Caco-2 (cell line): ENCODE measurements around the gene PPP2R5A. TPM values are rescaled to one million over a fixed set of nuclear protein-coding genes. Genes with fewer than 3 reads are reported as not detected.
A peak's percentile ranks its signal among the peaks of the same experiment; 100 is the strongest.

Source experiments
- BruUV-seq: library from RNA; stranded (reverse); fragments of 400-500 nt; replicated peaks from 2 replicates; lab custom pipeline; 2021; lab: Mats Ljungman, UMichigan
- CTCF ChIA-PET: fragments of 300-600 bp; sonication (Branson Sonifier 250); formaldehyde crosslinking; loops from one replicate; lab custom pipeline; 2022; ENCODE audit warnings: antibody characterized with exemption; lab: Charles Lee
- POLR2A ChIA-PET: fragments of 300-600 bp; sonication (Branson Sonifier 250); formaldehyde crosslinking; loops from one replicate; lab custom pipeline; 2022; ENCODE audit warnings: antibody characterized with exemption; lab: Charles Lee
- DNase-seq, 2 experiments: peaks; one replicate each; pipeline versions ENCODE4 v3.0.0 to v3.0.0-alpha.2; 2020 to 2022
- H3K27me3 ChIP-seq: replicated peaks from 2 replicates; pipeline ENCODE4 v1.6.0; 2011; ENCODE audit warnings: low read length; ENCODE audit not compliant: control insufficient read depth, insufficient read depth
- H3K36me3 ChIP-seq: 2 replicates; pipeline ENCODE4 v1.5.1; 2011; ENCODE audit warnings: low read length; ENCODE audit not compliant: control insufficient read depth, insufficient read depth
- H3K4me1 ChIP-seq: fragments of 250-450 bp; sonication (Bioruptor Pico); 2 replicates; pipeline ENCODE4 v1.5.1; 2020; ENCODE audit warnings: mild to moderate bottlenecking
- H3K4me3 ChIP-seq: 2 replicates; pipeline ENCODE4 v1.5.1; 2011; ENCODE audit warnings: low read depth, mild to moderate bottlenecking, control low read depth, low read length
- H3K9me3 ChIP-seq: fragments of 250-450 bp; sonication (Bioruptor Pico); 2 replicates; pipeline ENCODE4 v1.5.1; 2020; ENCODE audit warnings: mild to moderate bottlenecking, moderate library complexity
- H3K27ac Mint-ChIP-seq: one replicate; pipeline ENCODE4 v1.8.0; 2022; ENCODE audit warnings: mixed read lengths; ENCODE audit not compliant: unreplicated experiment
- H3K27me3 Mint-ChIP-seq: one replicate; pipeline ENCODE4 v1.8.0; 2022; ENCODE audit warnings: mixed read lengths; ENCODE audit not compliant: insufficient read depth, unreplicated experiment
- H3K36me3 Mint-ChIP-seq: one replicate; pipeline ENCODE4 v1.8.0; 2022; ENCODE audit warnings: mild to moderate bottlenecking, mixed read lengths; ENCODE audit not compliant: insufficient read depth, unreplicated experiment
- H3K4me1 Mint-ChIP-seq: one replicate; pipeline ENCODE4 v1.8.0; 2022; ENCODE audit warnings: low read depth, mixed read lengths; ENCODE audit not compliant: unreplicated experiment
- H3K4me3 Mint-ChIP-seq: one replicate; pipeline ENCODE4 v1.8.0; 2022; ENCODE audit warnings: mild to moderate bottlenecking, moderate library complexity, mixed read lengths; ENCODE audit not compliant: unreplicated experiment
- H3K9me3 Mint-ChIP-seq: one replicate; pipeline ENCODE4 v1.8.0; 2022; ENCODE audit warnings: mixed read lengths; ENCODE audit not compliant: unreplicated experiment
- CTCF ChIP-seq, 2 experiments: fragments of 200-600 bp in 1 of 2; IDR thresholded peaks; 1 replicate in 1 of 2; 2 replicates in 1 of 2; pipeline versions ENCODE4 v1.5.1 to v1.8.0; 2011 to 2022; ENCODE audit warnings: antibody characterized with exemption in 1 of 2, control low read depth in 1 of 2, inconsistent platforms in 1 of 2, low read depth in 1 of 2, low read length in 1 of 2, mild to moderate bottlenecking in 1 of 2, moderate library complexity in 1 of 2; ENCODE audit not compliant: insufficient read depth in 1 of 2, severe bottlenecking in 1 of 2, unreplicated experiment in 1 of 2
- intact Hi-C: fragments of 100-400 bp; cut with micrococcal nuclease; formaldehyde crosslinking; loops from one replicate; pipeline ENCODE4 v1.10.0; 2022; ENCODE audit not compliant: unreplicated experiment
- total RNA-seq: library from RNA; stranded (reverse); gene quantifications from 2 replicates; pipeline ENCODE4 v1.2.3, GENCODE V29; 2022

The PPP2R5A gene
- total RNA-seq, 1 experiment from 2014 or later, result 49.4 TPM

GRCh38 chr1:212288615-212289014, 3.4 kb downstream of the PPP2R5A start:
- Mint-ChIP-seq H3K9me3 (no peaks in the 10 kb centered on the region), H3K4me1 (peaks cover 21% of the 10 kb centered on the region), H3K36me3 (peaks cover 27% of the 10 kb centered on the region), H3K27me3 (no peaks in the 10 kb centered on the region), H3K27ac (no peak overlapping the region), H3K4me3 (peak overlapping the region; percentile 61)
- no peak for TF ChIP-seq CTCF (IDR thresholded peaks at IDR 0.05; ENCODE audit: insufficient read depth in 1 of 2, low read depth in 1 of 2, low read length in 1 of 2, severe bottlenecking in 1 of 2, unreplicated experiment in 1 of 2)
- CTCF ChIA-PET, result no interaction called here
- Histone ChIP-seq H3K4me3 (no peak overlapping the region), H3K36me3 (no peaks in the 10 kb centered on the region), H3K27me3 (no peaks in the 10 kb centered on the region), H3K9me3 (no peaks in the 10 kb centered on the region), H3K4me1 (peaks cover 29% of the 10 kb centered on the region)
- intact Hi-C loops, result loop anchor here (5.0 kb wide), 2 partner anchors 169 to 171 kb away; no protein-coding TSS in a partner anchor
- POLR2A ChIA-PET, result no interaction called here
- DNase-seq, result no peak
- no TSS peak for BruUV-seq

GRCh38 chr1:212289262-212290077, 4.3 kb downstream of the PPP2R5A start:
- no TSS peak for BruUV-seq
- Mint-ChIP-seq H3K4me3 (peak overlapping the region; percentile 61), H3K9me3 (no peaks in the 10 kb centered on the region), H3K36me3 (peaks cover 23% of the 10 kb centered on the region), H3K4me1 (peaks cover 20% of the 10 kb centered on the region), H3K27ac (no peak overlapping the region), H3K27me3 (no peaks in the 10 kb centered on the region)
- H3K4me1 ChIP-seq, result peaks cover 37% of the 10 kb centered on the region
- no peak overlapping the region for H3K4me3 ChIP-seq
- intact Hi-C loops, result loop anchor here (5.0 kb wide), 3 partner anchors 78 to 172 kb away; no protein-coding TSS in a partner anchor
- POLR2A ChIA-PET, result interaction anchor here (0.5 kb wide), 1 partner anchor 46 kb away, joined by 3 read pairs; no protein-coding TSS in a partner anchor
- H3K27me3 ChIP-seq, result no peaks in the 10 kb centered on the region
- DNase-seq, result no peak
- CTCF ChIA-PET, result interaction anchor here (2.4 kb wide), 1 partner anchor 218 kb away, joined by 22 read pairs; no protein-coding TSS in a partner anchor
- H3K9me3 ChIP-seq, result no peaks in the 10 kb centered on the region
- no peaks in the 10 kb centered on the region for H3K36me3 ChIP-seq
- TF ChIP-seq CTCF (IDR thresholded peaks at IDR 0.05; ENCODE audit: insufficient read depth in 1 of 2, low read depth in 1 of 2, low read length in 1 of 2, severe bottlenecking in 1 of 2, unreplicated experiment in 1 of 2), result no peak

GRCh38 chr1:212290608-212291007, 5.4 kb downstream of the PPP2R5A start:
- Histone ChIP-seq H3K36me3 (no peaks in the 10 kb centered on the region), H3K9me3 (no peaks in the 10 kb centered on the region), H3K4me1 (peaks cover 46% of the 10 kb centered on the region), H3K27me3 (no peaks in the 10 kb centered on the region), H3K4me3 (no peak overlapping the region)
- BruUV-seq, result no TSS peak
- H3K4me1 Mint-ChIP-seq, result peaks cover 27% of the 10 kb centered on the region
- no peak for TF ChIP-seq CTCF (IDR thresholded peaks at IDR 0.05; ENCODE audit: insufficient read depth in 1 of 2, low read depth in 1 of 2, low read length in 1 of 2, severe bottlenecking in 1 of 2, unreplicated experiment in 1 of 2)
- H3K36me3 Mint-ChIP-seq, result peaks cover 13% of the 10 kb centered on the region
- H3K9me3 Mint-ChIP-seq, result no peaks in the 10 kb centered on the region
- CTCF ChIA-PET, result interaction anchor here (2.4 kb wide), 1 partner anchor 219 kb away, joined by 22 read pairs; no protein-coding TSS in a partner anchor
- no peak for DNase-seq
- H3K4me3 Mint-ChIP-seq, result no peak overlapping the region
- intact Hi-C loops, result loop anchor here (5.0 kb wide), 1 partner anchor 77 kb away; no protein-coding TSS in a partner anchor
- POLR2A ChIA-PET, result no interaction called here
- H3K27ac Mint-ChIP-seq, result no peak overlapping the region
- H3K27me3 Mint-ChIP-seq, result no peaks in the 10 kb centered on the region
